ENCODE results near the gene TCEAL3.
"Not testable (repeated sequence)": the region's sequence is repeated elsewhere in the genome, so short reads cannot be mapped to it uniquely, and the experiment has no call there.

Gene TCEAL3

GRCh38 chrX:103628386-103629317 lies 20.9 kb downstream of the TCEAL3 start, which contains the start of gene TCEAL1:
Gene TCEAL1, plus strand, starts transcription at chrX:103628975. Its CDS starts 942 bp downstream, at chrX:103629917.
- DNase-seq: no peak

- DNase-seq: no peak
These were observed 21.8 kb downstream of the TCEAL3 start for GRCh38 chrX:103629318-103630170.

DNA sequence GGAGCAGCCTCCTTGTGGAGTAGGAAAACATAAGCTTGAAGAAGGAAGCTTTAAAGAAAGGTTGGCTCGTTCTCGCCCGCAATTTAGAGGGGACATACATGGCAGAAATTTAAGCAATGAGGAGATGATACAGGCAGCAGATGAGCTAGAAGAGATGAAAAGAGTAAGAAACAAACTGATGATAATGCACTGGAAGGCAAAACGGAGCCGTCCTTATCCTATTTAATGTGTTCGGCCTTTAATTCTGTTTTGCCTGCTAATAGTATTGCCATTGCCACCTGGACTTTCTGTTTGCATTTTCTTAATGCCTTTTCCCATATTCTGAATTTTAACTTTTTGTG lies 22.4 kb downstream of the TCEAL3 start:
- no peak for DNase-seq

DNA sequence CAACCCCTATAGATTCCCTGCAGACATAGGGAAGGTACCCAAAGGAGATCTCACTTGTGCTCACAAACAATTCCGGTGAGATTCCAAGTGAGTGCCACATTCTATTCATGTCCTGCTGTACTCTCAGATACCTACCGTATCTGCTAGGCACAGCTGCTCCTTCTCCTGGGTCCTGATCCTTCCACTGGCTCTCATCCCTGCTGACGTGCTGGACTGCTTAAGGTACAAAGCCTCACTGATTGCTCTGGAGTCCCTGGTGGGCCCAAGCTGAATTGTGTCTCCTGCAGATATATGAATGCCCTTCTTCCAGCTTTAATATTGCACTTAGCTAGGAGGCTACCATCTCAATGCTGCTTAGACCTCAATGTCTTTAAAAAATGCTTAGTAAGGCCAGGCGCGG lies 23.4 kb downstream of the TCEAL3 start:
- DNase-seq: no peak

DNA sequence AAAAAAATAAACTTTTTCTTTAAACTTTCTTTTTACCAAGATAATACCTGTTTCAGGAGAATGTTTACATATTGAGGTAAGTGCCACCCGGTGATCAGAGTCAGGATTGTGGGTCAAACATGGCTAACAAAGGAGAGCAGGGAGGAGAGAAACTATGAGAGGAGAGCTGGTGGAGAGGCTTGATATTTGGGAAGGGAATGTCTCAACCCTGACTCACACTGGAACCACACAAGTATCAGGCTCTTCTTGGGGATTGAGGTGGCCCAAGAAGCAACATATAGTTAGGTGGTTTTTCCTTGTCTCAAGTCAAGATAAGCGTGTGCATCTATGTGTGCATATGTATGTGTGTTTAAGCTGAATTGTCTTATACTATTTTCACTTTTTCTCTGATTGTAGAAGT lies 27.7 kb downstream of the TCEAL3 start:
- no peak for DNase-seq

DNA sequence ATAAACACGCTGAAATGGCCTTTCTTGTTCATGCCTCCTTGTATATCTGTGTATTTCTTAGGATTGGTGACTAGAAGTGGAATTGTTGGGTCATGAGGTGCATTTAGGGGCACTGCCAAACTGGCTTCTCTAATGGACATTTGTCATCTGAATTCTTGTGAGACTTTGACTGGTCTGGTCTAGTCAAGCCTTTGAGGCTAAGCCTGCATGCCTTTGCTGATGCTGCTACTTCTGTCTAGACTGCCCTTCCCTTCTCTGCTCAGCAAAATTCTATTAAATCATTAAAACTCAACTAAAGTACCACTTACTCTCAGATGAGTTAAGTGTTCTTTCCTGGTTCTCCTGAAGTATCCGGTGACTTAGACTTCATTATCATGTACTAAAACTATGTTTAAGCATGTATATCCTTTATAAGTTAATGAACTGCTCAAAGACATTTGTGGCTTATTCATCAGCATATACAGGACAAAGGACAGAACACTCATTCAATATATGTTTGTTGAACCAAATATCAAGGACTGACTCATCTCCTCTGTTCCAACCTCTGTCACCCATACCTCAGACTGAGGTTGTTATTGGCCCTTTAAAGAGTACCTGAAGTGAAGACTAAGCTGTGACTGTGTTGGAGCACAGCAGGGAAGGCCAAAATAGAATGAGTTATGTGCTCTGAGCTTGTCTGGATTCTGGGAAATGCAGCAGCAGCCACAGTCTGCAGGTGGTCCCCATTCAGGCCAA lies 30.0 kb downstream of the TCEAL3 start:
- no peak for DNase-seq

GRCh38 chrX:103638479-103639346 lies 30.9 kb downstream of the TCEAL3 start:
- not testable (repeated sequence) for DNase-seq

DNA sequence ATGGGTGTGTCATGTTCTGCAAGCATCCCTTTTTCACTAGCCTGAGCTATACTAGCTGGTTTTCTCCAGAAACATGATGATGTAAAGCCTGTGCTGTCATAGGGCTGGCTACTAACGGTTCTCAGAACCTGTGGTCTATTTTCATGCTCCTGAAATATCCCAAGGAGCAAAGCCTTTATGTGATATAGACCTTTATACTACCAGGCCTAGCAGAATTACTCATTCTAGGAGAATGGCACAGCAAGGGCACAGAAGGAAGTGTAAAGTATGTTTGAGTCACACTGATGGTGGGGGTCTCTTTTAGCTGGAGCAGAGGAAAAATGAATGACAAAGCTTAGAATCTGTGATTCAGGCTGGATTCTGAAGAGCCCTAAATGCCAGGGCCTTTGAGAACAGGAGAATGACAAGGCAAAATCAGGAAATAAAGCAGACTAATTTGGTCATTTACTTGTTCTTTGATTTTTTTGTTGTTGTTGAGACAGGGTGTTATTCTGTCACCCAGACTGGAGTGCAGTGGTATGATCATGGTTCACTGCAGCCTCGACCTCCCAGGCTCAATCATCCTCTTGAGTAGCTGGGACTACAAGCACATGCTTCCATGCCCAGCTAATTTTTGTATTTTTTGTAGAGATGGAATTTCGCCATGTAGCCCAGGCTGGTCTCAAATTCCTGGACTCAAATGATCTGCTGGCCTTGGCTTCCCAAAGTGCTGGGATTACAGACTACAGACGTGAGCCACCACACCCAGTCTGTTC lies 32.8 kb downstream of the TCEAL3 start:
- DNase-seq: no peak

DNA sequence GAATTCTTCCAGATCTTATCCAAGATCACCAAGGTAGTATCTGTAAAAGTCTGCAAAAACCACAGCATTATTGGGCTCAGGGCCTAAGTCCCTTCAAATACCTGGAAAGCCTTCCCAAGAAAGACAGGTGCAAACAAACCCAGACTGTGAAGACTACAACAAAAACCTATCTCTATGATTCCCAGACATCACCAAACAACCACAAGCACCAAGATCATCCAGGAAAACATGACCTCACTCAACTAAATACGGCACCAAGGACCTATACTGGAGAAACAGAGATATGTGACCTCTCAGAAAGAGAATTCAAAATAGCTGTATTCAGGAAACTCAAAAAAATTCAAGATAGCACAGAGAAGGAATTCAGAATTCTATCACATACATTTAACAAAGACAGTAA lies 36.4 kb downstream of the TCEAL3 start:
- no peak for DNase-seq

- no peak for DNase-seq
These were observed 39.9 kb downstream of the TCEAL3 start for GRCh38 chrX:103647630-103648029.

GRCh38 chrX:103651151-103651773 lies 43.5 kb downstream of the TCEAL3 start:
- DNase-seq: no peak

- DNase-seq: not testable (repeated sequence)
These were observed 47.7 kb downstream of the TCEAL3 start for GRCh38 chrX:103655230-103656000.

DNA sequence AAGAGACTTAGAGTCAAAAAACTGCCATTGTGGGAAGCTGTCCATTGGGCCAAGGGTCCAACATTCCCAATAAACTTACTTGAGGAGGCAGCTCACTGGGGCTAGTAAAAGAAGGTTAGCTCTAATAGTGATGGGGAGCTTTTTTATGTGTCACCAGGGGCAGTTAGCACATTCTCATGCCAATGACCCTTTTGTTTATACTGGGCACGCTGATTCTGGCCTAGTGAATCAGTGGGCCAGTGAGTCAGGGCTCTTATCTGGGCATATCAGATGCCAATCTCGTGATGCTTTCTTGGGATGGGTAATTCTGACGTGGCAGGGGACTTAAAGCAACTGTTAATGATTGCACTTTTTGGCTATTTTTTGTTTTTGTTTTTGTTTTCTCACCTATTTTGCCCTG lies 48.9 kb downstream of the TCEAL3 start:
- no peak for DNase-seq

DNA sequence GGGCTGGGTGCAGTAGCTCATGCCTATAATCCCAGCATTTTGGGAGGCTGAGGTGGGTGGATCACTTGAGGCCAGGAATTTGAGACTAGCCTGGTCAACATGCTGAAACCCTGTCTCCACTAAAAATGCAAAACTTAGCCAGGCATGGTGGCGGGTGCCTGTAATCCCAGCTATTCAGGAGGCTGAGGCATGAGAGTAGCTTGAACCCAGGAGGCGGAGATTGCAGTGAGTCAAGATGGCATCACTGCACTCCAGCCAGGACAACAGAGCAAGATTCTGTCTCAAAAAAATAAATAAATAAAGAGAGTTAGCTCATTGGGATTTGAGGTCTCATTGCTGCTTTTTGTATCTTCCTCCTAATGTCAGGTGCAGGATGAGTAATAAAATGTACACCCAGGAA lies 49.3 kb downstream of the TCEAL3 start:
- DNase-seq: not testable (repeated sequence)

DNA sequence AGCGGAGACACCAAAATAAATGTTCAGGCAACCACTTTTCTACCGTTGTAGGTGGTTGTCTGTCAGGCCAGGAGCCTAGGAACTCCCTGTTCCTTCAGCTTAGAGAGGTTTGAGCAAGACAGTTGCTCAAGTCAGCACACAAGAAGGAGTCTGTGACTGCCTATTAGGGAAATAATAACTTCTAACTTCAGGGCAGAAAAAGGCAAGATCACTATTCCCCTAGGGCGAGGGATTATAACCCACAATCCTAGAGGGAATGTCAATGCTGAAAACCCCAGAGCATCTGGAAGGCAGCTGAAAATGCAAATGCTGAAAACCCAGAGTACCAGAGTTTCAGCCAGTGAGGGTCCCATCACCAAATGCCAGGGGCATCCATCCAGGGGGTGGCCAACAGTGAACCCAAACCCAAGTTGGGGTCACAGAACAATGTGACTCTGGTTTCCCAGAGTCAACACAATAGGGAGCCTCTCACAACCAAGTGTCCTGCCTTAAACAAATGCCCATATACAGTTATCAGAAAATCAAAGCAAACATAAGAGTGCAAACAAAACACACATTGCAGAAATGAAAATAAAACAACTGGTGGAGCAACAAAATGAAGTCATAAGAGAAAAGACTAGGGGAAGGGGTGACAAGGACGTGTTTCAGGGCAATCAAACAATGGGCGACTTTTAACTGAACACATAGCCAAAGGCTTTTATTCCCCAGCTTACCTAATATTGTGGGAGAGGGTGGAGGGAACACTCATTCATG lies 51.1 kb downstream of the TCEAL3 start:
- DNase-seq: no peak

- DNase-seq: not testable (repeated sequence)
These were observed 51.7 kb downstream of the TCEAL3 start for GRCh38 chrX:103659460-103659859.
